HG02852 (cell line): ENCODE results near the gene FRMPD4.
"Not testable (repeated sequence)": the region's sequence is repeated elsewhere in the genome, so short reads cannot be mapped to it uniquely, and the experiment has no call there.

ENCODE experiments used
- ATAC-seq: cut with Tn5 transposase; IDR thresholded peaks from one replicate; pipeline ENCODE4 v1.9.1; 2021; ENCODE audit warnings: mild to moderate bottlenecking, moderate library complexity; ENCODE audit not compliant: unreplicated experiment

Gene FRMPD4

GRCh38 chrX:12138361-12139313, at the start of gene FRMPD4:
FRMPD4 (plus strand) TSS chrX:12138473; CDS start chrX:12138972, 499 bp downstream.
- no peak for ATAC-seq

- ATAC-seq, result no peak
These were observed 48.5 kb upstream of the FRMPD4 start for GRCh38 chrX:12089740-12090139.

GRCh38 chrX:12113321-12113720, 25.0 kb upstream of the FRMPD4 start:
- no peak for ATAC-seq

GRCh38 chrX:12115377-12115776, 22.9 kb upstream of the FRMPD4 start:
- ATAC-seq, result no peak

- no peak for ATAC-seq
These were observed 20.1 kb upstream of the FRMPD4 start for GRCh38 chrX:12118134-12118533.

- ATAC-seq, result no peak
These were observed 10.3 kb upstream of the FRMPD4 start for GRCh38 chrX:12128017-12128416.

- no peak for ATAC-seq
These were observed 317 bp upstream of the FRMPD4 start for GRCh38 chrX:12137951-12138360.

GRCh38 chrX:12139934-12140611, 1.8 kb downstream of the FRMPD4 start:
- ATAC-seq, result no peak

GRCh38 chrX:12141511-12141910, 3.2 kb downstream of the FRMPD4 start:
- ATAC-seq, result no peak

GRCh38 chrX:12142661-12143060, 4.4 kb downstream of the FRMPD4 start:
- no peak for ATAC-seq

GRCh38 chrX:12145402-12145801, 7.1 kb downstream of the FRMPD4 start:
- no peak for ATAC-seq

- ATAC-seq, result no peak
These were observed 11.6 kb downstream of the FRMPD4 start for GRCh38 chrX:12149670-12150407.

- no peak for ATAC-seq
These were observed 15.0 kb downstream of the FRMPD4 start for GRCh38 chrX:12153317-12153716.

- ATAC-seq, result no peak
These were observed 15.5 kb downstream of the FRMPD4 start for GRCh38 chrX:12153741-12154140.

- no peak for ATAC-seq
These were observed 21.5 kb downstream of the FRMPD4 start for GRCh38 chrX:12159799-12160198.

GRCh38 chrX:12162420-12162819, 24.1 kb downstream of the FRMPD4 start:
- no peak for ATAC-seq

GRCh38 chrX:12164180-12164579, 25.9 kb downstream of the FRMPD4 start:
- ATAC-seq, result not testable (repeated sequence)

GRCh38 chrX:12170755-12171154, 32.5 kb downstream of the FRMPD4 start:
- ATAC-seq, result no peak

- ATAC-seq, result no peak
These were observed 36.1 kb downstream of the FRMPD4 start for GRCh38 chrX:12174358-12174757.

GRCh38 chrX:12197030-12197429, 58.8 kb downstream of the FRMPD4 start:
- ATAC-seq, result no peak

GRCh38 chrX:12206413-12206812, 68.1 kb downstream of the FRMPD4 start:
- no peak for ATAC-seq
